Measurements from ENCODE around the gene CELF1. TPM values are rescaled to one million over a fixed set of nuclear protein-coding genes. Genes with fewer than 3 reads are reported as not detected.

The CELF1 gene
- total RNA-seq, result 100 to 1,000 TPM in 3 of 4 donors, 10 to 100 TPM in 1; 87.3 to 144 (median 111) TPM

DNA sequence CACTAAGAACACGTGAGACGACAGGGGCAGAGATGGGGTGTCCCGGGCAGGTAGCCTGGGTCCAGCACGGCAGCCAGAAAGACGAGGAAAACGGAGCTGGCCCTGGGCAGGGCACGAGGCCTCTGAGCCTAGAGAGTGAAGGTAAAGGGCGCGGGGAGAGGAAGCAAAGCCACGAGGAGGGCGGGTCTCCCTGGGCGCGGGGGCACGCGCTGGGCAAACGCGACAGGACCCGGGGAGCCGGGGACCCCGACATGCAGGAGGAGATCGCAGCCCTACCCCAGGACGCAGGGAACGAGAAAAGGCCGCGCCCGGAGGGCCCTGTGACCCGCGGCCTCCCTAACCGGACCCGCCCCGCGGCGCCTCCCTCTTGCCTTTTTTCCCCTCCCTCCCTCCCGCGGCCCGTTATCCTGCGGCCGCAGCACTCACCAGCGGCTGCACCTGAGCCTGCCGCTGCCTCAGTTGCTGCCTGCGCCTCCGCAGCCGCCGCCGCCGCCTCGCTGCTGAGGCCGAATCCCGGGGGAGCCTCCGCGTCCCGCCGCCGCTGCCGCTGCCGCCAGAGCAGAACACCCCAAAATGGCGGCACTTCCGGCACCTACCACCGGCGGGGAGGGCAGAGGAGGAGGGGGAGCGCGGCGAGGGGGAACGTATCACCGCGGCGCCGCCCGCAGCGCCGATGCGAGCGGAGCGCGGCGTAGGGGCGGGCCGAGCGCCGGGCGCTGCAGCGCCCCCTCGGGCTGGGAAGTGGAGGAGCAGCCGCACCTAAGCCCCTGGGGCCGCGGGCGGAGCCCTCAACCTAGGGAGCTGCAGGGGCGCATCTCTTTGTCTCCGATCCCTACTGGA, at the start of gene CELF1:
Gene CELF1 (minus strand): TSS at position 567 of the 840 bp plus-strand sequence. CDS start 53,609 bp downstream, outside the sequence.
- Histone ChIP-seq H3K36me3 (no peaks in the 10 kb centered on the region), H3K9me3 (no peaks in the 10 kb centered on the region), H3K27ac (peak within 1 kb of the TSS; percentile 81 to 94 (median 93)), H3K4me1 (peaks cover 21 to 29% of the 10 kb centered on the region in 2 donors), H3K27me3 (no peaks in the 10 kb centered on the region), H3K4me3 (replicated peaks in 1 of 3) (peak within 1 kb of the TSS; percentile 28 to 91 (median 51))
- WGBS, 2 donors, result 0% methylated on average over 9 to 53 of the region's 89 CpGs
- TF ChIP-seq CTCF (IDR thresholded peaks at IDR 0.05) (peak in 5 of 6 experiments; percentile 75 to 98 (median 96)), POLR2A (IDR thresholded peaks at IDR 0.05) (peak in 1 of 2 donors; percentile 72)
- intact Hi-C loops (cut with DNase I), result loop anchor here (10.0 kb wide), 1 partner anchor 78 kb away; no protein-coding TSS in a partner anchor
- DNase-seq, result peak; percentile 90 to 92

- no peak overlapping the region for H3K4me3 ChIP-seq (replicated peaks in 1 of 3)
- no peaks in the 10 kb centered on the region for H3K9me3 ChIP-seq
- no peaks in the 10 kb centered on the region for H3K36me3 ChIP-seq
- H3K27ac ChIP-seq, result no peak overlapping the region
- no peak for DNase-seq
- H3K27me3 ChIP-seq, result no peaks in the 10 kb centered on the region
- intact Hi-C loops (cut with DNase I), result no loop called here
- TF ChIP-seq CTCF (IDR thresholded peaks at IDR 0.05) (no peak), POLR2A (IDR thresholded peaks at IDR 0.05) (no peak)
- WGBS, 2 donors, result 60 to 62% methylated on average over 4 of the region's 4 CpGs
- H3K4me1 ChIP-seq, result peaks cover 2 to 6% of the 10 kb centered on the region in 2 donors
Measured at GRCh38 chr11:47599902-47600301, 47.0 kb upstream of the CELF1 start.

GRCh38 chr11:47595967-47596366, 43.0 kb upstream of the CELF1 start:
- WGBS, 2 donors, result 94 to 100% methylated on average over 1 of the region's 1 CpG
- no peaks in the 10 kb centered on the region for H3K36me3 ChIP-seq
- intact Hi-C loops (cut with DNase I), result no loop called here
- no peaks in the 10 kb centered on the region for H3K9me3 ChIP-seq
- no peaks in the 10 kb centered on the region for H3K27me3 ChIP-seq
- no peak overlapping the region for H3K4me3 ChIP-seq (replicated peaks in 1 of 3)
- DNase-seq, result no peak
- TF ChIP-seq CTCF (IDR thresholded peaks at IDR 0.05) (no peak), POLR2A (IDR thresholded peaks at IDR 0.05) (no peak)
- no peak overlapping the region for H3K27ac ChIP-seq
- peaks cover 14 to 18% of the 10 kb centered on the region in 2 donors for H3K4me1 ChIP-seq

GRCh38 chr11:47595029-47595428, 42.1 kb upstream of the CELF1 start:
- Histone ChIP-seq H3K27ac (no peak overlapping the region), H3K4me3 (replicated peaks in 1 of 3) (no peak overlapping the region), H3K36me3 (no peaks in the 10 kb centered on the region), H3K9me3 (no peaks in the 10 kb centered on the region), H3K4me1 (peaks cover 14 to 18% of the 10 kb centered on the region in 2 donors), H3K27me3 (no peaks in the 10 kb centered on the region)
- 34 to 43% methylated on average over 7 of the region's 7 CpGs for WGBS, 2 donors
- intact Hi-C loops (cut with DNase I), result no loop called here
- peak; percentile 81 to 88 for DNase-seq
- no peak for TF ChIP-seq CTCF (IDR thresholded peaks at IDR 0.05)
- no peak for TF ChIP-seq POLR2A (IDR thresholded peaks at IDR 0.05)

Measured in thyroid gland (tissue), 4 donors.